GM12872 (cell line): ENCODE results near the gene ASPG.

Experiments used
- CTCF ChIP-seq: IDR thresholded peaks from 3 replicates; pipeline ENCODE4 v1.5.1; 2011; ENCODE audit warnings: low read depth, mild to moderate bottlenecking, low read length, moderate library complexity; ENCODE audit not compliant: insufficient read depth

Gene ASPG

GRCh38 chr14:104085032-104085888 lies at the start of gene ASPG:
ASPG (plus strand) TSS chr14:104085700; CDS start chr14:104085771, 71 bp downstream.
- no peak for TF ChIP-seq CTCF

GRCh38 chr14:104036212-104036611 lies 49.3 kb upstream of the ASPG start:
- TF ChIP-seq CTCF, result no peak

- no peak for TF ChIP-seq CTCF
Observed at GRCh38 chr14:104037074-104037473, 48.4 kb upstream of the ASPG start.

GRCh38 chr14:104037903-104038302 lies 47.6 kb upstream of the ASPG start:
- no peak for TF ChIP-seq CTCF

- TF ChIP-seq CTCF, result no peak
Observed at GRCh38 chr14:104039214-104039613, 46.3 kb upstream of the ASPG start.

- TF ChIP-seq CTCF, result no peak
Observed at GRCh38 chr14:104040539-104040938, 45.0 kb upstream of the ASPG start.

- TF ChIP-seq CTCF, result no peak
Observed at GRCh38 chr14:104041430-104042104, 43.9 kb upstream of the ASPG start.
